Endothelial cell of umbilical vein (primary cell): ENCODE results near the gene URM1.
A peak's percentile ranks its signal among the peaks of the same experiment; 100 is the strongest.

ENCODE experiments used
- CTCF ChIP-seq, 2 donors: IDR thresholded peaks; 1 replicate in 1 of 2; 2 replicates in 1 of 2; pipeline ENCODE4 v1.5.1; 2011; ENCODE audit warnings: low read length in 2 of 2, mild to moderate bottlenecking in 2 of 2, moderate library complexity in 2 of 2, control low read depth in 1 of 2, inconsistent platforms in 1 of 2, low read depth in 1 of 2; ENCODE audit not compliant: insufficient read depth in 1 of 2; ENCODE audit errors: extremely low read depth in 1 of 2
- EZH2 ChIP-seq: IDR thresholded peaks from 2 replicates; pipeline ENCODE4 v1.6.1; 2012; ENCODE audit warnings: borderline replicate concordance, low read depth, mild to moderate bottlenecking, moderate library complexity, low read length, inconsistent platforms; ENCODE audit not compliant: severe bottlenecking
- JUN ChIP-seq: IDR thresholded peaks from 2 replicates; pipeline ENCODE4 v1.6.1; 2011; ENCODE audit warnings: borderline replicate concordance, low read depth; ENCODE audit not compliant: insufficient read length, insufficient read depth
- MYC ChIP-seq: IDR thresholded peaks from one replicate; pipeline ENCODE4 v1.6.1; 2011; ENCODE audit warnings: mild to moderate bottlenecking, low read depth, low read length
- POLR2A ChIP-seq: IDR thresholded peaks from 2 replicates; pipeline ENCODE4 v1.6.1; 2012; ENCODE audit warnings: low read depth, mild to moderate bottlenecking, control low read depth, low read length
- POLR2AphosphoS5 ChIP-seq: IDR thresholded peaks from 2 replicates; pipeline ENCODE4 v1.6.1; 2012; ENCODE audit warnings: low read depth, mild to moderate bottlenecking, control low read depth, low read length, moderate library complexity; ENCODE audit not compliant: insufficient read depth
- TF ChIP-seq, protein P1 (sequence below): IDR thresholded peaks from 2 replicates; pipeline ENCODE4 v1.6.1; 2011; ENCODE audit not compliant: insufficient read depth, insufficient read length

DNA sequence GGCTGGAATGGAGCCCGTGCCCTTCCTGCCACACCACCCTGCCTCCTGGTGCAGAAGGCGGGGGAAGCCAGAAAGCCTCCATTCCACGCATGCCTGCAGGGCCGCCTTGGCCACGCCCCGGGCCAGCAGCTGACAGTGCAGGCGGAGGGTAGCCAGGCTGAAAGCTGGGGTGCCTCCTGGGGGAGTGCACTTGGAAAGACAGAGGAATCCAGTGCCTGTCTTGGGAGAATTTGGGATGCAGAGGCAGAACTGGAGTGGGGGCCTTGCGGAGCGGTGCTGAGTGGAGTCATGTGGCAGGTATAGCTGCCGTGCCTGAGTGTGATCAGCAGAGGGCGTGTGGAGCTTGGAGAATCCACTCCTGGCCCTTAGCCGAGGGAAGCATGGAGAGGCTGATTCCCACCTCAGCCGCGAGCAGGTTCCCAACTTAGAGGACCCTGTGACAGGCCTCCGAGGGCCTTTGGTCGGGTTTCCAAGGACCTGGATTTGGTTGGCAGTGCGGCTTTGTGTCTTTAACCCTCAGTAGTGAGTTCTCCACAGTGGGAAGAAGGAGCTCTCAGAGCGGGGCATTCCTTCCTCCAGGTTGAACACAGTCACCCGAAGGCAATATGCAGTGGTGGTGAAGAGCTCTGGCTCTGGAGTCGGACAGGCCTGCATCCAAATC, 9.1 kb upstream of the URM1 start:
- peak; percentile 79 to 92 for TF ChIP-seq CTCF (IDR thresholded peaks at IDR 0.05; ENCODE audit: extremely low read depth in 1 of 2, insufficient read depth in 1 of 2, low read depth in 1 of 2, low read length in 2 of 2)
- TF ChIP-seq POLR2AphosphoS5, result peak; percentile 83
- peak; percentile 66 for TF ChIP-seq POLR2A
- no peak for TF ChIP-seq EZH2
- TF ChIP-seq, protein P1, sequence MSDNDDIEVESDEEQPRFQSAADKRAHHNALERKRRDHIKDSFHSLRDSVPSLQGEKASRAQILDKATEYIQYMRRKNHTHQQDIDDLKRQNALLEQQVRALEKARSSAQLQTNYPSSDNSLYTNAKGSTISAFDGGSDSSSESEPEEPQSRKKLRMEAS, result peak; percentile 55
- TF ChIP-seq MYC, result no peak
- TF ChIP-seq JUN, result no peak
